HCT116 (cell line): ENCODE results near the gene ACVR1B.

Experiments used
- CTCF ChIP-seq, 3 experiments: fragments of 200-600 bp in 1 of 3; sonication (generic) in 1 of 3; IDR thresholded peaks in 2 of 3; conservative IDR thresholded peaks in 1 of 3; 2 replicates each; pipeline ENCODE4 v1.5.1; 2012 to 2017; ENCODE audit warnings: low read depth in 2 of 3, low read length in 2 of 3, antibody characterized with exemption in 1 of 3, borderline replicate concordance in 1 of 3, control low read depth in 1 of 3, mild to moderate bottlenecking in 1 of 3, mixed read lengths in 1 of 3, mixed run types in 1 of 3, moderate library complexity in 1 of 3; ENCODE audit not compliant: insufficient read depth in 1 of 3
- POLR2AphosphoS5 ChIP-seq: IDR thresholded peaks from 2 replicates; pipeline ENCODE4 v1.6.1; 2011; ENCODE audit warnings: mild to moderate bottlenecking, low read depth, low read length, moderate library complexity
- SRF ChIP-seq: IDR thresholded peaks from 2 replicates; pipeline ENCODE4 v1.6.1; 2012; ENCODE audit warnings: low read depth
- YY1 ChIP-seq: IDR thresholded peaks from 2 replicates; pipeline ENCODE4 v1.6.1; 2011; ENCODE audit warnings: low read length, low read depth, moderate library complexity, mild to moderate bottlenecking; ENCODE audit not compliant: insufficient replicate concordance; ENCODE audit errors: extremely low read depth
- ZNF274 ChIP-seq: fragments of 200-500 bp; sonication (Bioruptor generic); IDR thresholded peaks from 2 replicates; pipeline ENCODE4 v1.6.1; 2014; ENCODE audit warnings: mild to moderate bottlenecking, low read depth, low read length, inconsistent platforms

GRCh38 chr12:51915951-51916350 lies 35.5 kb upstream of the ACVR1B start:
- TF ChIP-seq POLR2AphosphoS5, result no peak
- no peak for TF ChIP-seq CTCF (IDR thresholded peaks at IDR 0.05 in 2 of 3, conservative IDR thresholded peaks at IDR 0.05 in 1 of 3; ENCODE audit: borderline replicate concordance in 1 of 3, insufficient read depth in 1 of 3, low read depth in 2 of 3, low read length in 2 of 3)
- TF ChIP-seq SRF, result no peak
- no peak for TF ChIP-seq ZNF274
- no peak for TF ChIP-seq YY1
